Measurements from ENCODE around the gene TRIO. TPM values are rescaled to one million over a fixed set of nuclear protein-coding genes. Genes with fewer than 3 reads are reported as not detected.
A peak's percentile ranks its signal among the peaks of the same experiment; 100 is the strongest.

TRIO gene
- total RNA-seq, 4 donors from 2014 or later: 112 to 155 (median 145) TPM

DNA sequence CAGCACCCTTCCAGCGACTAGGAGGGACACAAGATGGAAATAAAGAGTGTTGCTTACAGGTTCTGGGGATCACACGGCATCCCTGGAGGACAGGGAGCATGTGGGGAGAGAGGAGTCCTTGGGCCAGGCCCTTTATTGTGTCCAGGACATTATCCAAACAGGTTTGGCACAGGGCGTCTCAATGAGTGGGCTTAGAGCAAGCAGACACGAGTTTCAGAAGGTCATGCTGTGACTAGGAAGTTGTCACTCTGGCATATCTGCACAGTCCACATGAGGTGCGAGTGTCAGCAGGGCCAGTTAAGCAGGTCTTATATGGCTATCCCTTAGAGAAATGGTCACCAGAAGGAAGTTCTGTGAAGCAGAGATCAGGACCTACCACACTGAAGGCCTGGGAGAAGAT lies 263.9 kb downstream of the TRIO start:
- Histone ChIP-seq H3K4me3 (no peak overlapping the region), H3K27me3 (no peaks in the 10 kb centered on the region), H3K36me3 (peaks cover 19 to 62% (median 52%) of the 10 kb centered on the region in 4 donors), H3K4me1 (peaks cover 20 to 44% (median 40%) of the 10 kb centered on the region in 4 donors), H3K9me3 (no peaks in the 10 kb centered on the region), H3K27ac (replicated peaks in 1 of 4) (peak overlapping the region; percentile 78 to 82 (median 80))
- TF ChIP-seq CTCF (IDR thresholded peaks at IDR 0.05) (no peak), POLR2AphosphoS5 (IDR thresholded peaks at IDR 0.05) (no peak), POLR2A (IDR thresholded peaks at IDR 0.05; ENCODE audit: low read depth) (no peak), EP300 (IDR thresholded peaks at IDR 0.05) (no peak)
- intact Hi-C loops (cut with DNase I): loop anchor here (5.0 kb wide), 1 partner anchor 35 kb away; no protein-coding TSS in a partner anchor
- whole genome bisulfite sequencing: 75% methylated on average over 4 of the region's 5 CpGs
- DNase-seq (ENCODE audit: extremely low spot score): no peak

DNA sequence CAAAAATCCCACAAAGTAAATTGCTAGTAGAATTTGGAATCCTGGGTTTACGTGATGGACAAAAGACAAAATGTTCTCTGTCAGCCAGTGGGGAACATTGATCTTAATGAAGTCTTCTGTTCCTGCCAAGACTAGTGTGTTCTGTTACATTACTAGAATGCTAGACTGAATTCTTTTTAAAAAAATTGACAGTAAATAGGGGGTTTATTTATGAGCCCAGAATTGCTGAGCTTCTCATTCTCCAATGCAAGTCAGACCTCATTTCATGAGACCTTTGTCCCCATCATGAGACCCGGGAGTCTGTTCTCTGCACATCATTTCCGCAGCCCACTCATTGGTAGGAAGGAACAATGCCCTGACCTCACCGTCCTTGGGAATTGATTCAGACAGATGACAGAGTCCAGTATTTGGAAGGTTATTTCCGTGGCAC lies 264.6 kb downstream of the TRIO start:
- no peaks in the 10 kb centered on the region for H3K27me3 ChIP-seq
- TF ChIP-seq EP300 (IDR thresholded peaks at IDR 0.05) (no peak), POLR2AphosphoS5 (IDR thresholded peaks at IDR 0.05) (peak; percentile 40 to 47), CTCF (IDR thresholded peaks at IDR 0.05) (no peak)
- no peak overlapping the region for H3K4me3 ChIP-seq
- 47% methylated on average over 5 of the region's 5 CpGs for WGBS
- peaks cover 20 to 44% (median 40%) of the 10 kb centered on the region in 4 donors for H3K4me1 ChIP-seq
- H3K27ac ChIP-seq (replicated peaks in 1 of 4): peak overlapping the region; percentile 78 to 82 (median 80)
- H3K9me3 ChIP-seq: no peaks in the 10 kb centered on the region
- peaks cover 19 to 69% (median 57%) of the 10 kb centered on the region in 4 donors for H3K36me3 ChIP-seq
- intact Hi-C loops (cut with DNase I): loop anchor here (5.0 kb wide), 1 partner anchor 35 kb away; no protein-coding TSS in a partner anchor
- DNase-seq (ENCODE audit: extremely low spot score): no peak

GRCh38 chr5:14408969-14409586 lies 265.9 kb downstream of the TRIO start:
- Histone ChIP-seq H3K27ac (replicated peaks in 1 of 4) (peak overlapping the region; percentile 78 to 82 (median 80)), H3K36me3 (peaks cover 21 to 83% (median 69%) of the 10 kb centered on the region in 4 donors), H3K4me3 (no peak overlapping the region), H3K27me3 (no peaks in the 10 kb centered on the region), H3K4me1 (peaks cover 20 to 44% (median 40%) of the 10 kb centered on the region in 4 donors), H3K9me3 (no peaks in the 10 kb centered on the region)
- DNase-seq (ENCODE audit: extremely low spot score): no peak
- intact Hi-C loops (cut with DNase I): loop anchor here (5.0 kb wide), 1 partner anchor 33 kb away; no protein-coding TSS in a partner anchor
- WGBS: 84% methylated on average over 12 of the region's 14 CpGs
- TF ChIP-seq POLR2AphosphoS5 (IDR thresholded peaks at IDR 0.05) (no peak), EP300 (IDR thresholded peaks at IDR 0.05) (no peak), POLR2A (IDR thresholded peaks at IDR 0.05; ENCODE audit: low read depth) (no peak), CTCF (IDR thresholded peaks at IDR 0.05) (no peak)

GRCh38 chr5:14410068-14410393 lies 266.9 kb downstream of the TRIO start:
- no peaks in the 10 kb centered on the region for H3K27me3 ChIP-seq
- WGBS: 71% methylated on average over 12 of the region's 12 CpGs
- H3K4me1 ChIP-seq: peaks cover 20 to 44% (median 40%) of the 10 kb centered on the region in 4 donors
- H3K27ac ChIP-seq (replicated peaks in 1 of 4): peak overlapping the region; percentile 47 to 82 (median 80)
- TF ChIP-seq POLR2A (IDR thresholded peaks at IDR 0.05; ENCODE audit: low read depth) (no peak), POLR2AphosphoS5 (IDR thresholded peaks at IDR 0.05) (no peak), EP300 (IDR thresholded peaks at IDR 0.05) (no peak), CTCF (IDR thresholded peaks at IDR 0.05) (no peak)
- DNase-seq (ENCODE audit: extremely low spot score): no peak
- intact Hi-C loops (cut with DNase I): no loop called here
- H3K36me3 ChIP-seq: peaks cover 27 to 87% (median 76%) of the 10 kb centered on the region in 4 donors
- no peak overlapping the region for H3K4me3 ChIP-seq
- H3K9me3 ChIP-seq: no peaks in the 10 kb centered on the region
